ENCODE measurements around the gene FBXW11. TPM values are rescaled to one million over a fixed set of nuclear protein-coding genes. Genes with fewer than 3 reads are reported as not detected.
"Not testable (repeated sequence)": the region's sequence is repeated elsewhere in the genome, so short reads cannot be mapped to it uniquely, and the experiment has no call there.

FBXW11 gene
- polyA plus RNA-seq, 12 donors: 35.7 to 42.9 (median 39.0) TPM; not detected in 1

DNA sequence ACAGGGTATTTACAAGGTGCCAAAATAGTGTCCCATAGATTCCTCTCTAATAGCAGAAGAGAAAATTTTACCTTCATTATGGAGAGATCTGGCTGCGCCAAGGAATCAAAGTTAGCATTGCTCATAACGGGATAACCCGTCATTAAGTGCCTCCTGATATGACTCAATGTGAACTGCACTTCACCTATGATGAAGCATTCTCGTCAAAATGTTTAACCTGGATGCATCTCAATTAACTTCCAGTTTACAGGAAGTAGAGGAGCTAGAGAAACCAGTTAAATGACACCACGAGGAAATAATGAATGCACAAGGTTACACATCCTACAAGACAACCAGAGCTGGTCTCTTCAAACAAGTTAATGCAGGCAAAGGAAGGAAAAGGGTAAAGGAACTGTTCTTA lies 17.2 kb downstream of the FBXW11 start:
- DNase-seq: no peak

- no peak for DNase-seq
Measured at GRCh38 chr5:171986772-171987171, 19.7 kb downstream of the FBXW11 start.

DNA sequence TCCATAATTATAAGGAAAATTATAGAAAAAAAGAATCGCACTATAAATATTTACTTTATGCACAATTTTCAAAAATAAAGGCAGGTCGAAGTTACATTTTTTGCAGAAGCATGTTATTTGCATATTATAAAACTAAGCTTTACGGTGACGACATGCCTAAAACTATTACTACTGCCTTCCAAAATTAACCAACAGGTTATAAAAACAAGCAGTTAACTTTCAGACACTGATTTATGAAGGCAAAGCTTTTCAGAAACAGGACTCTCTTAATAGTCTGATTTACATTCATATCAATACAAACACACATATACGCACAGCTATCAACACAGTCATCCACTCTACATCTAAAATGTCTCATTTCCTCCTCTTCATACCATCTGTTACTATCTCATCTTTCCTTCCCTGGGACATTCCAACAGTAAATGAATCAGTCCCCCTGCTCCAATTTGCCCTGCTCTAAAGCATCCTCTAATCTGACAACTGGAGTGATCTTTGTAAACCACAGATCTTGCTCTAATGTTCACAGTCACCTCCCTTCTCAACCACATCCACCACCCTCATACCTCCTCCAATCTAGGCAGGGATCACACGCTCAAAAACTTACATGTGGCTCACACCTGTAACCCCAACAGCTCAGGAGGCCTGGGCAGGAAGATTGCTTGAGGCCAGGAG lies 21.6 kb downstream of the FBXW11 start:
- DNase-seq: no peak

DNA sequence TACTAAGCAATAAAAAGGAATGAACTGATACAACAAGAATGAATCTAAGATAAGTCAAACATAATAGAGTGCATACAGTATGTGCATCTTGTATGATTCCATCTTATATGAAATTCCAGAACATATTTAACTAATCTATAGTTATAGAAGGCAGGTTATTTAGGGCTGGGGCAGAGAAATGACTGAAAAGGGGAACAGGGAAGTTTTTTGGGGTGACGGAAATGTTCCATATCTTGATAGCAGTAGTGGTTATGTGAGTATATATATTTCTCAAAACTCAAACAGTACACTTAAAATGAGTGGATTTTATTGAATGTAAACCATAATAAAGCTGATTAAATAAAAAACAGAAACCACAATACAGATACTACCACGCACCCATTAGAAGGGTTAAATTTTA lies 24.6 kb downstream of the FBXW11 start:
- no peak for DNase-seq

- no peak for DNase-seq
Measured at GRCh38 chr5:171980792-171981191, 25.6 kb downstream of the FBXW11 start.

- no peak for DNase-seq
Measured at GRCh38 chr5:171979606-171980005, 26.8 kb downstream of the FBXW11 start.

GRCh38 chr5:171978519-171978918 lies 27.9 kb downstream of the FBXW11 start:
- DNase-seq: no peak

DNA sequence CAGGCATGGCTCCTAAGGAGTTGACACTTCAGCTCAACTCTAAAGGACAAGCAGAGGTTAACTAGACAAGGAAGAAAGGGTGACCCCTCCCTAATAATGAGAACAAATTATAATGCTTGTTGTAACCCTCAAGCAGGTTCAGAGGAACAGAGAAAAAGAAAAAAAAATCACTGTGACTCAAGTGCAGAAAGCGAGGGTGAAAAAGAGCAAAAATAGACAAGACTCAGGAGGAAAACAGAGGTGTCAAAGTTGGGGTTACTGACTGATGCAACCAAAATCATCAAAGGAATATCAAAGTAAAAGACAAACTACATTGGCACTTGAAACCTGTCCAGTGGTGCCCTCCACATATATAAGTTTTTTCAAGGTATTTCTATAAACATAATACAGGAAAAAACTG lies 28.4 kb downstream of the FBXW11 start:
- DNase-seq: no peak

GRCh38 chr5:171977244-171977950 lies 29.0 kb downstream of the FBXW11 start:
- not testable (repeated sequence) for DNase-seq

GRCh38 chr5:171975877-171976667 lies 30.4 kb downstream of the FBXW11 start:
- no peak for DNase-seq

DNA sequence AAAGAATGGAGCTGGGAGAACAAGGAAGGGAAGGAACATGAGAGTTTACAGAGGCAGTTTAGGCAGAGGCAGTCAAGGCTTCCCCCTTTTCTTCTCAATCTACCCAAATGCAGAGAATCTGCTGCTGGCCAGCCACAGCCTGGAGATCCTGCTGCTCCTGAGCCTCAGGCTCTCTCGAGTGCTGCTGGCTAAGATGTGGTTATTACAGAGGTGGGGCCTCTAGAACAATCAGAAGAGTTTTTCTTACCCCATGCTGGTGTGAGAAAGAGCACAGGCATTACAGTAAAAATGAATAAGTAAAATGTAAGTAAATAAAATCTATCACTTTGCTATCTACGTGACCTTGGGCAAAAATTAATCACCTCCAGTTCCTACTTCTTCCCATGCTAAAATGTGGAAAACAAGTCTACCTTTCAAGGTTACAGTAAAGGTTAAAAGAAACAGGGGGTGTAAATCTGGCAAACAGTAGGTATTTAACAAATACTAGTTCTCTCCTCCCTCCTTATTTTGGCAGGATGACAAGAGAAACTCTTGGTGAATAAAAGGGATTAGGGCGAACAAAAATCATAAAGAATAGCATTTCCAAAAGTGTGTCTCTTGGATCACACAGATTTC lies 31.1 kb downstream of the FBXW11 start:
- no peak for DNase-seq

DNA sequence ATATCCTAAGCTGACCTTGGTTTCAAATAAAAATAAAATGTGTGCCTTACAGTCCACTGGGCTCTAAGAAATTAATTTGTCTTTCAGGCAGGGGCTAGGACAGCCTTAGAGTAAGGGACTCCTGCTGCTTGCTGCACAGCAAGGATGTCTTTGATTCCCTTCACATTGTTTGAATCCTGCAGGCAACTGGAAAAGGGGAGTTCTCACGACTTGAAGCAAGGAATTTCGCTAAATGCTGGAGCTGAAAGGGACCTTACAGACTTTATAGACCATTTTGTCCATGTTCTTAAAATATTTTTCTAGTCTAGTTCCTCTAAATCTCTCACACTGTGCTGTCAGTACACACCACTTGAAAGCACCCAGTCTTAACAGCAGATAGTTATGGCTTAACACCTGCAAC lies 35.6 kb downstream of the FBXW11 start:
- DNase-seq: no peak

DNA sequence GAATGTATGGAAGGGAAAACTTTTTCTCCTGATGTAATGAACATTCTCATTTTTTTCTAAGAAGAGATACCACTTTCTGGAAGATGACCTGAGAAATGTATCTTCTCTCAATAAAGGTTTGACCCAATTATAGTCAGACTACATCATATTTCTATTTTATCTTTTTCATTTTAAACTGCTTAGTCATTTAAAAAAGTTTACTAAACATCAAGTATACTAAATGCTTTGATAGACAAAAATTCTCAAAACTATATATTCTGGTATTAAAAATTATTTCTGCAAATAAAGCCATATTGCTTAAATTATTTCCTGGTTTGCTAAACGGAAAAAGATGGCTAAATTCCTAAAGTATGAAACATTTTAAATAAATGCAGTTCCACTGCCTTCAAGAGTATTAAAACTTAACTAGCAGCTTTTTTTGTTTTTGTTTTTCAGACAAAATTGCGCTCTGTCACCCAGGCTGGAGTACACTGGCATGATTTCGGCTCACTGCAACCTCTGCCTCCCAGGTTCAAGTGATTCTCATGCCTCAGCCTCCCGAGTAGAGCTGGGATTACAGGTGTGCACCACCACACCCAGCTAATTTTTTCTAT lies 37.1 kb downstream of the FBXW11 start:
- no peak for DNase-seq

GRCh38 chr5:171968531-171968930 lies 37.9 kb downstream of the FBXW11 start:
- DNase-seq: no peak

DNA sequence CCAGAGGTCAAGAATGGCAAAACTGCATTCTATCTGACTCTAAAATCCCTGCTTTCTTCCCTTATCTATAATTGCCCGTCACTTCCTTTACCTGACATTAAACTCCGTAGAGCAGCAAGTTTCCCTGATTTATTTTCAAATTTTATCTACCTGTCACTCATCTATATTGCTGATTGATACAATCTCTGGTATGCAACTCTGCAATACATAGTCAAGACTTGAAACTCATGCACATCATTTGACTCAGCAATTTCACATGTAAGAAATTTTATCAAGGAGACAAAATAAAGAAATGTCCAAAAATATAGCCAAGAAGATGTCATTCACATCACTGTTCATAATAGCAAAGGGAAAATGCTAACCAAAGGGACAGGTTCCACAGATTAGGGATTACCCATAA lies 39.5 kb downstream of the FBXW11 start:
- no peak for DNase-seq

DNA sequence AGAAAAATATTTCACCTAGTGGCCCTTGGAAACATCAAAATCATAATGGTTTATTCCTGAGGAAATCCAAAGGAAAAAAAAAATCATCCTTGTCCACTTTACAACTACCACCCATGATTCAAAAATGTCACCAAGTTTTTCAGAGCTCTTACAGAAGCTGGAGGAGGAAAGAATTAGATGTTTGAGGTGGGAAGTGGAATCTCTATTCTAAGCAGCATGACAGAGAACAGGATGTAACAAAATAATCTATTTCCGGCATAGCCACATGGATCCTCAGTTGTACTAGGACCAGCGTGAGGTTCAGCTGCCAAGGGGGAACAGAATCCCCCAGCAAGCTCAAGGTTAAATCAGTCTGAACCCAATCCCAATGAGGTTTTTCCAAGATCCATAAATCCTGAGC lies 40.2 kb downstream of the FBXW11 start:
- DNase-seq: no peak

DNA sequence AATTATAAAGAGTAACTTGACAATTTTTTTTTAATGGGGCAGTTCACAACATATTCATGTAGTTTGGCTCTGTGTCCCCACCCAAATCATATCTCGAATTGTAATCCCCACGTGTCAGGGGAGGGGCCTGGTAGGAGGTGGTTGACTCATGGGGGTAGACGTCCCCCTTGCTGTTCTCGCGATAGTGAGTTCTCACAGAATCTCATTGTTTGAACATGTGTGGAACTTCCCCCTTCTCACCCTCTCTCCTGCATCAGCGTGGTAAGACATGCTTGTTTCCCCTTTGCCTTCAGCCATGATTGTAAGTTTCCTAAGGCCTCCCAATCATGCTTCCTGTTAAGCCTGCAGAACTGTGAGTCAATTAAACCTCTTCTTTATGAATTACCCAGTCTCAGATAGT lies 40.7 kb downstream of the FBXW11 start:
- no peak for DNase-seq

GRCh38 chr5:171963416-171963815 lies 43.0 kb downstream of the FBXW11 start:
- DNase-seq: no peak

- no peak for DNase-seq
Measured at GRCh38 chr5:171961117-171961516, 45.3 kb downstream of the FBXW11 start.

- no peak for DNase-seq
Measured at GRCh38 chr5:171957591-171958251, 48.7 kb downstream of the FBXW11 start.

DNA sequence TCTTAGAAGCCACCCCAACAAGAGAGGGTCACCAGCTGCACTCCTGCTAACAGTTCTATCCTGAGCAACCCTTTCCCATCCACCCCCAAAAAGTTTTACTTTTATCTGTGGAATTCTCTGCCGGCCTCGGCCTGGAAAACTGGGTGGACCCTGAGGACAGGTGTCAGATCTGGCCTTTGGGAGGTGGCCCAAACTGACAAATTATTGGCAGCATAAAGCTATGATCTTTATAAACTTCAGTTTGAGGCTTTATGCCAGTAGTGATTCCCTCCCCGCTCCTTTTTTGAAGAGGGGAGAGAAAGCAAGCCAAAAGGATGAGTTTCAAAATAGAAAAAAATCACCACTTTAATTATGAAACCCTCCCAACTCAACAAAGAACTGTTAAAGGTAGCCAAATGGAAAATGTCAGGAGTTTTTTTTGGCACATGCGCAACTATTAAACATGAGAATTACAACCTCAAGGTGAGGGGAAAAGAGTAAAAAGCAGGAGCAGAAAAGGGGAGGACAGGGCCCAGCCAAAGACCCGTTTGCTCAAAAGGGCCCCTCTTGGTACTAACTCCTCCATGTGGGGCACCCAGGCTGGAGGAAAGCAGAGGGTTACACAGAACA lies 49.4 kb downstream of the FBXW11 start:
- no peak for DNase-seq

Measured in muscle of arm (tissue), 12 donors.